GM18499 (cell line): Measurements from ENCODE around the gene ACOT4.
"Not testable (repeated sequence)": the region's sequence is repeated elsewhere in the genome, so short reads cannot be mapped to it uniquely, and the experiment has no call there.

Experiments used
- ATAC-seq: cut with Tn5 transposase; IDR thresholded peaks from one replicate; pipeline ENCODE4 v1.9.1; 2021; ENCODE audit warnings: moderate number of reproducible peaks; ENCODE audit not compliant: insufficient read depth, unreplicated experiment

The ACOT4 gene, protein sequence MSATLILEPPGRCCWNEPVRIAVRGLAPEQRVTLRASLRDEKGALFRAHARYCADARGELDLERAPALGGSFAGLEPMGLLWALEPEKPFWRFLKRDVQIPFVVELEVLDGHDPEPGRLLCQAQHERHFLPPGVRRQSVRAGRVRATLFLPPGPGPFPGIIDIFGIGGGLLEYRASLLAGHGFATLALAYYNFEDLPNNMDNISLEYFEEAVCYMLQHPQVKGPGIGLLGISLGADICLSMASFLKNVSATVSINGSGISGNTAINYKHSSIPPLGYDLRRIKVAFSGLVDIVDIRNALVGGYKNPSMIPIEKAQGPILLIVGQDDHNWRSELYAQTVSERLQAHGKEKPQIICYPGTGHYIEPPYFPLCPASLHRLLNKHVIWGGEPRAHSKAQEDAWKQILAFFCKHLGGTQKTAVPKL

DNA sequence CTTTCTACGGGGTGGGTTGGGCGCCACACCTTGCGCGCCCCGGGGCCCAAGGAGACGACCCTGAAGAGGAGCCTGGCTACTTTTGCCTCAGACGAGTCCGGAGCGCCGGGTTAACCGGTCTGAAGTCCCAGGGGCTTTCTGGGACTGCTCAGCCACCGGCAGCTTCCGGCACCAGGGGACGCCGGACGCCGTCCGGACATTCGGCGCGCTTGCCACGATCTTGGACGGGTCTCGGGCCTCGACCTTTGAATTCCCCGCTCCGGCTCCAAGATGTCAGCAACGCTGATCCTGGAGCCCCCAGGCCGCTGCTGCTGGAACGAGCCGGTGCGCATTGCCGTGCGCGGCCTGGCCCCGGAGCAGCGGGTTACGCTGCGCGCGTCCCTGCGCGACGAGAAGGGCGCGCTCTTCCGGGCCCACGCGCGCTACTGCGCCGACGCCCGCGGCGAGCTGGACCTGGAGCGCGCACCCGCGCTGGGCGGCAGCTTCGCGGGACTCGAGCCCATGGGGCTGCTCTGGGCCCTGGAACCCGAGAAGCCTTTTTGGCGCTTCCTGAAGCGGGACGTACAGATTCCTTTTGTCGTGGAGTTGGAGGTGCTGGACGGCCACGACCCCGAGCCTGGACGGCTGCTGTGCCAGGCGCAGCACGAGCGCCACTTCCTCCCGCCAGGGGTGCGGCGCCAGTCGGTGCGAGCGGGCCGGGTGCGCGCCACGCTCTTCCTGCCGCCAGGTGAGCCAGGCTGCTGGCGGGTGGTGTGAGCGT is at the start of gene ACOT4:
Gene ACOT4 (plus strand): TSS at position 184 of the 760 bp plus-strand sequence. CDS start 87 bp downstream, at position 271.
- no peak for ATAC-seq

DNA sequence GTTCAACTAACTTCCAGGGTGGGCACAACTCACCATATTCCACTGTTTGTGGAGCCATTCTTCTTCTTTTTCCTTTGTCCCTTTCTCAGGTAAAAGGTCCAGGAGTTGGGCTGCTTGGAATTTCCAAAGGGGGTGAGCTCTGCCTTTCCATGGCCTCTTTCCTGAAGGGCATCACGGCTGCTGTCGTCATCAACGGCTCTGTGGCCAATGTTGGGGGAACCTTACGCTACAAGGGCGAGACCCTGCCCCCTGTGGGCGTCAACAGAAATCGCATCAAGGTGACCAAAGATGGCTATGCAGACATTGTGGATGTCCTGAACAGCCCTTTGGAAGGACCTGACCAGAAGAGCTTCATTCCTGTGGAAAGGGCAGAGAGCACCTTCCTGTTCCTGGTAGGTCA is 48.7 kb upstream of the ACOT4 start:
- ATAC-seq = not testable (repeated sequence)

- ATAC-seq = not testable (repeated sequence)
Measured at GRCh38 chr14:73545353-73545752, 46.3 kb upstream of the ACOT4 start.

DNA sequence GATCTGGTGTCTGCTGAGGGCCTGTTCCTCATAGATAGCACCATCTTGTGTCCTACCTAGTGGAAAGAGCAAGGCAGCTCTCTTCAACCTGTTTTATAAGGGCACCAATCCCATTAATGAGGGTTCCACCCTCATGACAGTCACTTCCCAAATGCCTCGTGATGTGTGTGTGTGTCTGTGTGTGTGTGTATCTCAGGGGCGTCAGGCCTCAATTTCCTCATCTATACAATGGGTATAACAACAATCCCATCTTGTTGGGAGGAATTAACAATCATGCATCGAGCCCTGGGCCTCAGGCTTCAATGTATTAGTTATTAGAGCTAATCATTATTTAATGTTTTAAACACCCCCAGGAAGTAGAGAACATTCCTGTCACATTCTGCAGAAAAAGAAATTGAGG is 42.6 kb upstream of the ACOT4 start:
- ATAC-seq = not testable (repeated sequence)

- not testable (repeated sequence) for ATAC-seq
Measured at GRCh38 chr14:73549889-73550524, 41.7 kb upstream of the ACOT4 start.

GRCh38 chr14:73553845-73554244 is 37.8 kb upstream of the ACOT4 start:
- ATAC-seq = no peak

DNA sequence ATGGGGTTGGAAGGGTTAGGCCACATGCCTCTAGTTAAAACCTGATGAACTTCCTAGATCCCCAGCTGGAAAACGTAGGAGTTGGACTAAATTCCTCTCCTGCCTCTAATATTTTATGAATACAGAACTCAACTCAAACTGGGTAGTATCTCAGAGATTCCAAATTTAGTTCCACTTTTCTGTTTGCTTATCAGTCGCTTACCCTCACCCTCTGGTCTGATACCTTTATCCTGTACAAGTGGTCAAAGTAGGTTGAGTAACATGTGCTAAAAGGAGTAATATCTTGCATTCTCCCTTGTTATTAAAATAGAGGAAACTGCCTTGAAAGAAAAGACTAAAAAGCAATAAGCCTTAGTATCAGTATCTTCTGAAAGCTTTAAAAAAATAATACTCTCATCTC is 34.5 kb upstream of the ACOT4 start:
- not testable (repeated sequence) for ATAC-seq

DNA sequence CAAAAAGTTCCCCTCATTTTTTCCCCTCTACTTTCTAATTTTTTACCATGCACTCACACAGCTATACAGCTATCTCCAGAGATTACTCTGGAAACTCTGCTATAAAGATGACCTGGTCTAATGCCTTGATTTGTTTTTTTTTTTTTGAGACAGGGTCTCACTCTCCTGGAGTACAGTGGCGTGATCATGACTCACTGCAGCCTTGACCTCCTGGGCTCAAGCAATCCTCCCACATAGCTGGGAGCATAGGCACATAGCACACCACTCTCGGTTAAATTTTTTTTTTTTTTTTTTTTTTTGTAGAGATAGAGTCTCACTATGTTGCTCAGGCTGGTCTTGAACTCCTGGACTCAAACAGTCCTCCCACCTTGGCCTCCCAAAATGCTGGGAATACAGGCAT is 33.4 kb upstream of the ACOT4 start:
- not testable (repeated sequence) for ATAC-seq

- ATAC-seq = not testable (repeated sequence)
Measured at GRCh38 chr14:73562256-73562655, 29.4 kb upstream of the ACOT4 start.

DNA sequence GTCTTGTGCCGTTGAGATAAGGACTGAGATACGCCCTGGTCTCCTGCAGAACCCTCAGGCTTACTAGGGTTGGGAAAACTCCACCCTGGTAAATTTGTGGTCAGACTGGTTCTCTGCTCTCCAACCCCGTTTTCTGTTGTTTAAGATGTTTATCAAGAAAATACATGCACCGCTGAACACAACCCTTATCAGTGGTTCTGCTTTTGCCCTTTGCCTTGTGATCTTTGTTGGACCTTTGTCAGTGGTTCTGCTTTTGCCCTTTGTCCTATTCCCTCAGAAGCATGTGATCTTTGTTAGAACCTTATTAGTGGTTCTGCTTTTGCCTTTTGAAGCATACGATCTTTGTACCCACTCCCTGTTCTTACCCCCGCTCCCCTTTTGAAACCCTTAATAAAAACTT is 29.0 kb upstream of the ACOT4 start:
- not testable (repeated sequence) for ATAC-seq

- not testable (repeated sequence) for ATAC-seq
Measured at GRCh38 chr14:73566431-73566830, 25.2 kb upstream of the ACOT4 start.

- not testable (repeated sequence) for ATAC-seq
Measured at GRCh38 chr14:73566935-73567334, 24.7 kb upstream of the ACOT4 start.

DNA sequence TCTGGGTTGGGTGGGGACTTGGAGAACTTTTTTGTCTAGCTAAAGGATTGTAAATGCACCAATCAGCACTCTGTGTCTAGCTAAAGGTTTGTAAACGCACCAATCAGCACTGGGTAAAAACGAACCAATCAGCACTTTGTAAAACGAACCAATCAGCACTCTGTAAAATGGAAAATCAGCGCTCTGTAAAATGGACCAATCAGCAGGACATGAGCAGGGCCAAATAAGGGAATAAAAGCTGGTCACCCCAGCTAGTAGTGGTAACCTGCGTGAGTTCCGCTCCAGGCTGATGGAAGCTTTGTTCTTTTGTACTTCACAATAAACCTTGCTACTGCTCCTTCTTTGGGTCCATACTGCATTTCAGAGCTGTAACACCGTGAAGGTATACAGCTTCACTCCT is 24.3 kb upstream of the ACOT4 start:
- ATAC-seq = no peak

DNA sequence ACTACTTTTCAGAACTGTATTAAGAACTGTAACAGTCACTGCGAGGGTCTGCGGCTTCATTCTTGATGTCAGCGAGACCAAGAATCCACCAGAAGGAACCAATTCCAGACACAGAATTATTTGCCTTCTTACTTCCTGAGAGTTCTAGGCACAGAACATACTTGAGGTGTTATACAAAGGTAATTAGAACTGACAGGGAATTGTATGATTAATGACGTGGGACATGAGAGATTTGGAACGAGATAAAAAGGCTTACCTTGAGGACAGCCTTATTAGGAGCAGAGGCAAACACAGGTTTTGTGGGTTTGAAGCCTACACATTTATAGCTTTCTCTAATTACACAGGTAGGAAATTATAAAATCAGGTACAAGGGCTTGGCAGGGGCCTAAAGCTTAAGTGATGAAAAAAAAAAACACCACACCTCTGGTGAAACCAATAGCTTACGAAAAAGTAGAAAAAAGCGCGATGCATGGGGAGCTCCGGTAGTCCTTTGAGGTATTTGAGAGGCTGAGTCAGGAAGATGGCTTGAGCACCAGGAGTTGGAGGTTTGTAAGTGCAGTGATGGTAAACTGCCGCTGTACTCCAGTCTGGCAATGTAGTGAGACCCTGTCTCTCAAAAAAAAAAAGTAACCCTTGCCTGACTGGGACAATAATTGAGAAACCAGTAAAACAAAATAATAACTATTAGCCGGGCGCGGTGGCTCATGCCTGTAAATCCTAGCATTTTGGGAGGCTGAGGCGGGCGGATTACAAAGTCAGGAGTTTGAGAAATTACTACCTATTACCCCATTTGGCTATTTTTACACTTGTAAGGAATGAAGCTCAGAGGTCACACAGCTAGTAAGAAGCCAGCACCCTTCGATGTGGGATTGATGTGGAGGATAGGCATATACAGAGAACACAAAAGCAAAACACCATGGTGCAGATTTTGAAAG is 23.5 kb upstream of the ACOT4 start:
- no peak for ATAC-seq

- not testable (repeated sequence) for ATAC-seq
Measured at GRCh38 chr14:73568886-73569184, 22.8 kb upstream of the ACOT4 start.

DNA sequence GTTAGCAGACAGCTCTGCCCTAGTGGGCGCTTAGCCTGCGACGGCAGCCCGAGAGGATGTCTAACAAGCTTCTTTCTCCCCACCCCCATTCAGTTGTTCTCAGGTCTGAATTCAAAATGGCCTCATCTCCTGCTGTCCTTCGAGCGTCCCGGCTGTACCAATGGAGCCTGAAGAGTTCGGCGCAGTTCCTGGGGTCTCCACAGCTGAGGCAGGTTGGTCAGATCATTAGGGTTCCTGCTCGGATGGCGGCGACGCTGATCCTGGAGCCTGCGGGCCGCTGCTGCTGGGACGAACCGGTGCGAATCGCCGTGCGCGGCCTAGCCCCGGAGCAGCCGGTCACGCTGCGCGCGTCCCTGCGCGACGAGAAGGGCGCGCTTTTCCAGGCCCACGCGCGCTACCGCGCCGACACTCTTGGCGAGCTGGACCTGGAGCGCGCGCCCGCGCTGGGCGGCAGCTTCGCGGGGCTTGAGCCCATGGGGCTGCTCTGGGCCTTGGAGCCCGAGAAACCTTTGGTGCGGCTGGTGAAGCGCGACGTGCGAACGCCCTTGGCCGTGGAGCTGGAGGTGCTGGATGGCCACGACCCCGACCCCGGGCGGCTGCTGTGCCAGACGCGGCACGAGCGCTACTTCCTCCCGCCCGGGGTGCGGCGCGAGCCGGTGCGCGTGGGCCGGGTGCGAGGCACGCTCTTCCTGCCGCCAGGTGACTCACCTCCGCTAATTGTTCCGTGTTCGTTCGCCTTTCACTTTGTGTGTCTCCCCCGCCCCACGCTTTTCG is 22.3 kb upstream of the ACOT4 start, which contains the start of gene ACOT2:
Gene ACOT2 (plus strand): TSS at position 29 of the 774 bp plus-strand sequence. CDS start 28 bp downstream, at position 57.
- not testable (repeated sequence) for ATAC-seq

DNA sequence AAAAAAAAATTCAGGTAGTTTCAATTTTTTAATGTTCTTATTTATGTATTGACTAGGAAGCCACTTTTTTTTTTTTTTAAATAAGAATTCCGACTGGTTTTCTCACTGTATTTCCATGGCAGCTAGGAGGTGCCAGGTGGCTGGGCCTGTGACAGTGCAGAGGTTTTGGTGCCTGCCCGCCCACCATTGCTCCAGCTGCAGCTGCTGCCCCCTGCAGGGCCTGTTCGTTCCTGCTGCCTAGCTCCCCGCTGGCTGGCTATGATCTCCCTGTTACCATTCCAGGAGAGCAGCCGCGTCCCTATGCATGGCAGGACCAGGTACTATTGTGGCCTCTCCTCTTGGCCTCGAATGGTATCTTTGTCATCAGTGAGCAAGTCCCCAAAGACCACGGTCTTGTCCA is 20.8 kb upstream of the ACOT4 start:
- not testable (repeated sequence) for ATAC-seq

- ATAC-seq = not testable (repeated sequence)
Measured at GRCh38 chr14:73573034-73573433, 18.6 kb upstream of the ACOT4 start.

GRCh38 chr14:73573740-73574139 is 17.9 kb upstream of the ACOT4 start:
- not testable (repeated sequence) for ATAC-seq
